Fibroblast of lung (primary cell): ENCODE data around the gene MKX. TPM values are rescaled to one million over a fixed set of nuclear protein-coding genes. Genes with fewer than 3 reads are reported as not detected.
A peak's percentile ranks its signal among the peaks of the same experiment; 100 is the strongest.

Experiments
- DNase-seq, 2 donors: peaks; one replicate each; pipeline versions ENCODE4 v3.0.0 to v3.0.0-alpha.2; 2010; ENCODE audit warnings: low read depth in 2 of 2
- H2AFZ ChIP-seq: 2 replicates; pipeline ENCODE4 v1.5.1; 2012; ENCODE audit warnings: low read length, control low read depth, inconsistent platforms
- H3K27ac ChIP-seq: 2 replicates; pipeline ENCODE4 v1.5.1; 2011; ENCODE audit warnings: low read length, control low read depth; ENCODE audit not compliant: insufficient read depth
- H3K27me3 ChIP-seq: 2 replicates; pipeline ENCODE4 v1.5.1; 2011; ENCODE audit warnings: mild to moderate bottlenecking, low read length; ENCODE audit not compliant: control insufficient read depth, insufficient read depth
- H3K36me3 ChIP-seq: 2 replicates; pipeline ENCODE4 v1.5.1; 2011; ENCODE audit warnings: low read length; ENCODE audit not compliant: control insufficient read depth, insufficient read depth
- H3K4me1 ChIP-seq: 2 replicates; pipeline ENCODE4 v1.5.1; 2011; ENCODE audit warnings: low read length; ENCODE audit not compliant: control insufficient read depth, insufficient read depth; ENCODE audit errors: extremely low read depth
- H3K4me2 ChIP-seq: 2 replicates; pipeline ENCODE4 v1.5.1; 2011; ENCODE audit warnings: low read length, control low read depth; ENCODE audit not compliant: insufficient read depth; ENCODE audit errors: extremely low read depth
- H3K4me3 ChIP-seq, 4 experiments: fragments of 200-600 bp in 1 of 4; sonication (generic) in 1 of 4; replicated peaks in 1 of 4; 2 replicates each; pipeline ENCODE4 v1.5.1; 2011 to 2016; ENCODE audit warnings: low read length in 4 of 4, low read depth in 3 of 4, mild to moderate bottlenecking in 3 of 4, control low read depth in 2 of 4, inconsistent platforms in 1 of 4, mixed read lengths in 1 of 4; ENCODE audit not compliant: insufficient read depth in 1 of 4; ENCODE audit errors: control extremely low read depth in 1 of 4
- H3K79me2 ChIP-seq: 2 replicates; pipeline ENCODE4 v1.5.1; 2012; ENCODE audit warnings: mild to moderate bottlenecking, low read length, inconsistent platforms; ENCODE audit not compliant: control insufficient read depth, insufficient read depth
- H3K9ac ChIP-seq: 2 replicates; pipeline ENCODE4 v1.5.1; 2011; ENCODE audit warnings: mild to moderate bottlenecking, low read length, control low read depth; ENCODE audit not compliant: insufficient read depth
- H3K9me3 ChIP-seq: 2 replicates; pipeline ENCODE4 v1.5.1; 2012; ENCODE audit warnings: low read depth, low read length; ENCODE audit not compliant: control insufficient read depth, insufficient read depth
- H4K20me1 ChIP-seq: 2 replicates; pipeline ENCODE4 v1.5.1; 2011; ENCODE audit warnings: low read length; ENCODE audit not compliant: control insufficient read depth, insufficient read depth; ENCODE audit errors: extremely low read depth
- EZH2 ChIP-seq: IDR thresholded peaks from 2 replicates; pipeline ENCODE4 v1.5.1; 2012; ENCODE audit warnings: low read length, control low read depth, mild to moderate bottlenecking; ENCODE audit errors: missing control alignments
- polyA plus RNA-seq, 2 donors: library from polyadenylated mRNA; depleted of rRNA in 1 of 2; stranded (reverse) in 1 of 2; unstranded in 1 of 2; fragments of >200 nt; gene quantifications; 2 replicates each; pipeline ENCODE4 v1.2.1, GENCODE V29; 2011 to 2012; ENCODE audit warnings: missing spikeins in 1 of 2
- total RNA-seq: library from RNA; depleted of rRNA; stranded (reverse); fragments of >200 nt; gene quantifications from 2 replicates; pipeline ENCODE4 v1.2.1, GENCODE V29; 2014
- TF ChIP-seq, protein P1 (sequence below), 2 donors: IDR thresholded peaks in 1 of 2; conservative IDR thresholded peaks in 1 of 2; 1 replicate in 1 of 2; 2 replicates in 1 of 2; pipeline ENCODE4 v1.5.1; 2011 to 2012; ENCODE audit warnings: low read length in 2 of 2, control low read depth in 1 of 2, inconsistent platforms in 1 of 2, low read depth in 1 of 2, mild to moderate bottlenecking in 1 of 2

MKX gene
- total and polyA plus RNA-seq, 2 donors (not counting 1 experiment from before 2014, with no cell fraction given), result 2.2 to 15.0 TPM

DNA sequence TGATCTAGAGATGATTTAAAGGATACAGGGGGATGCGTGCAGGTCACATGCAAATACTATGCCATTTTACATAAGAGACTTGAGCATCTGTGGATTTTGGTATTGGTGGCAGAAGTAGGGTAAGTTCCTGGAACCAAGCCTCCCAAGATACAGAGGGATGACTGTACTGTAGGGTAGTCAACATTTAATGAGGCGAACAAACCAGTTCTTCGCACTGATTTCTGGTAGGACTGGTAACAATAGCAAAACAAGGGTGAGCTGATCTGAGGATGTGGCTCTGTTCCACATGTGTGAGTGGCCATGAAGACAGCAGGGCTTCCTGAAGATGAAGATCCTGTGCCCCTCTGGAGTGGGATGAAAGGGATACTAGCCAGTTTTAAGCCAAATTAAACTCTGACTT is 36.3 kb downstream of the MKX start:
- H3K36me3 ChIP-seq, result no peaks in the 10 kb centered on the region
- no peaks in the 10 kb centered on the region for H3K4me1 ChIP-seq
- no peak for DNase-seq
- no peak overlapping the region for H3K4me2 ChIP-seq
- TF ChIP-seq, protein P1, sequence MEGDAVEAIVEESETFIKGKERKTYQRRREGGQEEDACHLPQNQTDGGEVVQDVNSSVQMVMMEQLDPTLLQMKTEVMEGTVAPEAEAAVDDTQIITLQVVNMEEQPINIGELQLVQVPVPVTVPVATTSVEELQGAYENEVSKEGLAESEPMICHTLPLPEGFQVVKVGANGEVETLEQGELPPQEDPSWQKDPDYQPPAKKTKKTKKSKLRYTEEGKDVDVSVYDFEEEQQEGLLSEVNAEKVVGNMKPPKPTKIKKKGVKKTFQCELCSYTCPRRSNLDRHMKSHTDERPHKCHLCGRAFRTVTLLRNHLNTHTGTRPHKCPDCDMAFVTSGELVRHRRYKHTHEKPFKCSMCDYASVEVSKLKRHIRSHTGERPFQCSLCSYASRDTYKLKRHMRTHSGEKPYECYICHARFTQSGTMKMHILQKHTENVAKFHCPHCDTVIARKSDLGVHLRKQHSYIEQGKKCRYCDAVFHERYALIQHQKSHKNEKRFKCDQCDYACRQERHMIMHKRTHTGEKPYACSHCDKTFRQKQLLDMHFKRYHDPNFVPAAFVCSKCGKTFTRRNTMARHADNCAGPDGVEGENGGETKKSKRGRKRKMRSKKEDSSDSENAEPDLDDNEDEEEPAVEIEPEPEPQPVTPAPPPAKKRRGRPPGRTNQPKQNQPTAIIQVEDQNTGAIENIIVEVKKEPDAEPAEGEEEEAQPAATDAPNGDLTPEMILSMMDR (conservative IDR thresholded peaks at IDR 0.05 in 1 of 2, IDR thresholded peaks at IDR 0.05 in 1 of 2; ENCODE audit: low read depth in 1 of 2, low read length in 2 of 2), result no peak
- TF ChIP-seq EZH2, result no peak
- H2AFZ ChIP-seq, result no peak overlapping the region
- H3K4me3 ChIP-seq, result no peak overlapping the region
- no peaks in the 10 kb centered on the region for H3K9me3 ChIP-seq
- no peak overlapping the region for H3K9ac ChIP-seq
- no peaks in the 10 kb centered on the region for H4K20me1 ChIP-seq
- H3K27ac ChIP-seq, result no peak overlapping the region
- H3K79me2 ChIP-seq, result no peaks in the 10 kb centered on the region
- no peaks in the 10 kb centered on the region for H3K27me3 ChIP-seq

- H2AFZ ChIP-seq, result no peak overlapping the region
- no peak overlapping the region for H3K27ac ChIP-seq
- H3K27me3 ChIP-seq, result no peaks in the 10 kb centered on the region
- H3K36me3 ChIP-seq, result no peaks in the 10 kb centered on the region
- no peaks in the 10 kb centered on the region for H4K20me1 ChIP-seq
- no peaks in the 10 kb centered on the region for H3K9me3 ChIP-seq
- H3K9ac ChIP-seq, result no peak overlapping the region
- no peak for TF ChIP-seq EZH2
- TF ChIP-seq, protein P1 (conservative IDR thresholded peaks at IDR 0.05 in 1 of 2, IDR thresholded peaks at IDR 0.05 in 1 of 2; ENCODE audit: low read depth in 1 of 2, low read length in 2 of 2), result no peak
- H3K79me2 ChIP-seq, result no peaks in the 10 kb centered on the region
- H3K4me1 ChIP-seq, result no peaks in the 10 kb centered on the region
- no peak overlapping the region for H3K4me2 ChIP-seq
- H3K4me3 ChIP-seq, result no peak overlapping the region
- DNase-seq, result no peak
These were observed 43.6 kb downstream of the MKX start for GRCh38 chr10:27701938-27702537.

- H3K9me3 ChIP-seq, result no peaks in the 10 kb centered on the region
- no peak overlapping the region for H3K9ac ChIP-seq
- no peaks in the 10 kb centered on the region for H3K79me2 ChIP-seq
- H3K27ac ChIP-seq, result no peak overlapping the region
- H4K20me1 ChIP-seq, result no peaks in the 10 kb centered on the region
- H3K36me3 ChIP-seq, result no peaks in the 10 kb centered on the region
- H2AFZ ChIP-seq, result no peak overlapping the region
- H3K4me2 ChIP-seq, result no peak overlapping the region
- peak in 1 of 2 donors; percentile 65 for DNase-seq
- TF ChIP-seq EZH2, result no peak
- TF ChIP-seq, protein P1 (conservative IDR thresholded peaks at IDR 0.05 in 1 of 2, IDR thresholded peaks at IDR 0.05 in 1 of 2; ENCODE audit: low read depth in 1 of 2, low read length in 2 of 2), result no peak
- H3K4me3 ChIP-seq, result no peak overlapping the region
- H3K27me3 ChIP-seq, result no peaks in the 10 kb centered on the region
- no peaks in the 10 kb centered on the region for H3K4me1 ChIP-seq
These were observed 45.8 kb downstream of the MKX start for GRCh38 chr10:27699776-27700175.
